HG03159 (cell line): ENCODE data around the gene TFCP2.

Experiments
- ATAC-seq: cut with Tn5 transposase; IDR thresholded peaks from one replicate; pipeline ENCODE4 v1.9.1; 2021; ENCODE audit warnings: mild to moderate bottlenecking, moderate library complexity; ENCODE audit not compliant: unreplicated experiment

TFCP2 gene

DNA sequence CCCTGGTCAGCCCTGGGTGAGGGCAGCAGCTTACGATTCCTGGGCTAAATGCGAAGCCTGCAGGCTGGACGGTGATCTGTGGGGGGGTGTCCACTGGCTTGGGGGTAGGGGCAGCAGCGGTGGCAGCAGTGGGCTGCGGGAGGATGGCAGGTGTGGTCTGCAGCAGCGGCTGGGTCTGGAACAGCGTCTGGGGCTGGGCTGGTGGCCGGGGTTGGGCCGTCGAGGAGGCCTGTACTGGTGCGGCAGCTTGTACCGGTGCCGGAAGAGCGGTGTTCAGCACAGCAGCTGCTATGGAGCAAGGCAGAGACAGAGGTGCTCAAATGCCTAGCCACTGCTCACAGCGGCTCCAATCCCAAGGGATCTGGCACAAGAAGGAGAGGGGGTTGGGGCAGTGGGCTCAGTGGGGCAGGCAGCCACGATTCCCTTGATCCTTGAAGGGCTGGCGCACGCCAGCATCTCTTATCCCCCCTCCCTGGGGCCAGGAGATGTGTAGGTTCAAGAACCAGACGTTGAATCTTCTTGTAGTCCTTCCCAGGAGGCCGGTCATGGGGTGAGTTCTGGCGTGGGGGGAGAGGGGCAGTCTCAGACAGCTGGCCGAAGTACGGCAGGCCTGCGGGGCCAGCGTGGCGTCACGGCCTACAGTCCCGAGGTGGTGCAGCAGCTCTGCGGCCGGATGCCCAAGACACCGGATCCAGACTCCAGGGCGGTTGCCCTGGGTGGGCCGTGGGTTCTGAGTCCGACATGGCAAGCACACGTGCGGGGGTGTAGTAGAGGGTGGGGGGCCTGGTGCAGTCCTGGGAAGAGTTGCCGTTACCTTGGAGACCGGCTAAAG, 25.0 kb upstream of the TFCP2 start:
- no peak for ATAC-seq

DNA sequence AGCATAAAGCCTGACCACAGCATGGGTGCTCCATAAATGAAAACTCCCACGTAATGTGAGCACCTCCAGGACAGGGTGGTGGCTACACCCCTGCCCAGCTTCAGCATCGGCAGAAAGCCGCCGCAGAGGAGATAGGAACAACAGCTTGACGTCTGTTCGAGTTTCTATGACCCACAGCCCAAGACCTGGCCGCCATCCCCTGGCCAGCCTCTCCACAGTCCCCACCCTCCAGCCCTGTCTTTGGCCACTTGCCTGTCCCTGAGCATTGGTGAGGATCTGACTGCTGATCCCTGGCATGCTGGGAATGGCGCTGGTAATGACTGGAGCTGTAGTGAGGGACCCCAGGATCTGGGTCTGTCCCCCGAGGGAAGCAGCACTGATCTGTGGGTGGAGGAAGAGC, 23.6 kb upstream of the TFCP2 start:
- no peak for ATAC-seq

DNA sequence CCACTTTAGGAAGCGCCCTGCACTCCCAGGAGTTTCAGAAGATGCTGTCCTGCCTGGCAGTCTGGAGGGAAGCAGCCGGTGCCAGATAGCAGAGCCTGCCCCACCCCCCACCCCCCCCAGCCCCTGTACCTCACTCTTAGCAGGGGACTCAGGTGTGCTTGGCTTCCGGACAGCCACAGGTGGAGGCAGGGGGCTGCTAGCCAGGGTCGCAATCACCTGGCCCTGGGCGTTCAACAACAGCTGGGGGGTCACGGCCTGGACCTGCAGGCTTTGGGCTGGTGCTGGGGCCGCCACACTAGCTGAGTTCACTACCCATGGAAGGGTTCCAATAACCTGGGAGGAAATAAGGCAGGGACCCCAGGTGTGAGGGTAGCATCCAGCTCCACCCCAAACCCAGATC, 22.9 kb upstream of the TFCP2 start:
- no peak for ATAC-seq

DNA sequence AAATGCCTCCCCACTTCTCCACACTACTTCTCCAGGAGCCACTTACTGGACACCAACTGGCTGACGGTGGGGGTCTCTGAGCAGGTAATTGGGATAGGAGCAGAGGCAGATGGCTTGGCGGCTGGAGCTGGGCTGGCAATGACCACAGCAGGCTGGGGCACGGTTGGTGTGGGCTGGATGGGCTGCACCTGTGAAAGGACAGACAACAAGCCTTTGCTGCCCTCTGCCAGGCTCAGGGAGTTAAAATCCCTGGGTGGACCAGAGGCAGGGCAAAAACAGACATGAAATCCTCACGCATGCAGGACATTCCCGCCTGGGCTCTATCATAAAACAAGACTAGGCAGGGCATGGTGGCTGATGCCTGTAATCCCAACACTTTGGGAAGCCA, 19.3 kb upstream of the TFCP2 start:
- no peak for ATAC-seq

DNA sequence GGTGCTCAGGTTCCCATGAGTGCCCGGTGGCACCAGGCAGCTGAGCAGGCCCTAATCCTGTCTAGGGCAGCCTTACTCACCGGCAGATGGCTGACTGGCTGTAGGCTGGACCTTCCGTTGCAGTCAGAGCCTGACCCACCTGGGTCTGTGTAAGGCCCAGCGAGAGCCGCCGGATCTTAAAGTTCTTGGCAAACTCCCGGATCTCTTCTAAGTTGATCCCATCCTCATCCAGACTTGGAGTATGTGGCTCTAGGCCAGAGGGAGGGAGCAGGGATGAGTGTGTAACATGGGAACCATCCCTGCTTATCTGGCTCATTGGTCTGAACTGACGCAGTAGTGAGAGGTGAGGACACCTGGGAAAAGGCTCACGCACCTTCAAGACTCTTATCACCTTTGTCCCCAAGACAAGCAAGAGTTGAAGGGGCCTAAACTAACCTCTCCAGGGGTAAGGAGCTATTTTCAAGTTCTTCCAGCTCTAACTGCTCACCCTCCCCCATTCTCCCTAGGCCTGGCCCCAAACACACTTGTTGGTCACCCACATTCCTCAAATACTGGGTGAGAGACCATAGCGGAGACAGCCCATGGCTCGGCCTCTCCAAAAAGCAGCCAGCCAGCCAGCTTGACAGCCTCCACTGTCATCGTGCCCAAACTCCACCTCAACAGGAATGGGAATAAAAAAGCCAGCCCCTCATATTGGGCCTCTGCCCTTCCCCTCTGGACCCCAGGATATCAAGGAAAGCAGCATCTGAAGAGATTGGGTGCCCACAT, 18.8 kb upstream of the TFCP2 start:
- ATAC-seq, result no peak

DNA sequence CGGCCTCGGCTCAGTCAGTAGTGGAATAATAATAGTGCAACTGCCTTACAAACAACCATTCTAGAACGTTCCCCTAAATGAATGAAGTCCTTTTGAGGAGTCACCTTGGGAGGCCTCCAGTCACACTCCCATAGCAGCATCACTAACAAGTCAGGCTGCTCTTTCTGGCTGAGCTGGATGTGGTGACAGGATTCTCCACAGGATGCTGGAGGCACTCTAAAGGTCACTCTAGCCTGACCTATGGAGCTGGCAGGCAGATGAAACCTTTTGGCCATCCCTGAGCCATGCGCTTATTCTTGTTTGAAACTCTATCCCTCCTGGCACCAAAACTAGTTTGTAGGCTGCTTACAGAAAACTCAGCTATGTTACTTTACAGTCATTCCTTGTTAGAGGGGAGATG, 17.9 kb upstream of the TFCP2 start:
- ATAC-seq, result no peak

DNA sequence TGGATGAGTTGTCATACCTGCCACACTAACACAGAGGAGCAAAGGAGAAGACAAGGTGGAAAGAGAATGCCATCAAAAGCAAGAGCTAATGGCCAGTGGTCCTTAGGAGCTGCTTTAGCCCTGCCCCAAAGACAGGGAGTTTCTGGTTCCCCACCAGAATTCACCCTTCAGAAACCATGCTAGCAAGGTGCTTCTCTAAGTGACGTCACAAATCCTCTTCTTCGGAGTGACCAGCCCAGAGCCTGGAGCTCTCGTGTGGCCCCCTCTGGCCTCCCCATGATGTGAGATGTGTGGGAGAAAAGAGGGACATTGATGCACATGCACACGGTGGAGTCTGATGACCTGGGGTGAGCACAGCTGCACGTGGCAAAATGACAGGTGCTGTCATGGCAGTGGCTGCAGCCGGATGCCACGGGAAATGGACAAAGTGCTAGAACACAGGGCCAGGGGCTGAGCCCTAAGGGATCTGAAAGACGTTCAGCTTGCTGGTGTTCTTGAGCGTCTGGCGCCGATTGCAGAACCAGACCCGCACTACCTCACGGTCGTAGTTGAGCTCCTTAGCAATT, 16.9 kb upstream of the TFCP2 start:
- no peak for ATAC-seq

DNA sequence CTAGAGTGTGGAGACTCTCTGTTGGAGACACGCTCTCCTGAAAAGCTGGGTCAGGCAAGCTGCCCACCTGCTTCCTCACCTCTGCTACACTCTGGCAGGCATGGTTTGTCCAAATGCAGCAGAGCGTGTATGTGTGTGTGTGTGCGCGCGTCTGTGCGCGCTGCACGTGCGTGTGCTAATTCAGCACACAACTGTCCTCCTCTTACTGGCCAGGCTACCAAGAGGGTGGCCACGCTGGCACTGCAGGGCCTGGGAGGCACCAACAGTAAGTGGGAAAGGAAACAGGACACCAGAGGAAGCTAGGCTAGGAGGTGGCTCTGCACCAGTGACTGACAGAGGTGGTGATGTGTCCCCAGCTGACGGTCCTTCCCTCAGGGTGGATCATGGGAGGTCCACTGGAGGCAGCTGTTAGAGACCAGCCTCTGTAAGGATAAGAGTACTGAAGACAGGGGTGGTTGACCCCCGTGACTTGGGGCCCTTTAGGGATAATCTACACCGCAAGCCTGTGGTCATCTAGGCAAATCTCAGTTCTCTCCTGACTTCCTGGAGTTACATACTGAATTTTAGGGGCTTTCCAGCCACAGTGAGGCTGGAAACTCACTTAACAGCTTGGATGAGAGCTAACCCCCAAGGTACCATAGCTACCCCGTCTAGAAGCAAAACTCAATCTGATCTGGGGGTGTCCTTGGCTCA, 15.6 kb upstream of the TFCP2 start:
- no peak for ATAC-seq

DNA sequence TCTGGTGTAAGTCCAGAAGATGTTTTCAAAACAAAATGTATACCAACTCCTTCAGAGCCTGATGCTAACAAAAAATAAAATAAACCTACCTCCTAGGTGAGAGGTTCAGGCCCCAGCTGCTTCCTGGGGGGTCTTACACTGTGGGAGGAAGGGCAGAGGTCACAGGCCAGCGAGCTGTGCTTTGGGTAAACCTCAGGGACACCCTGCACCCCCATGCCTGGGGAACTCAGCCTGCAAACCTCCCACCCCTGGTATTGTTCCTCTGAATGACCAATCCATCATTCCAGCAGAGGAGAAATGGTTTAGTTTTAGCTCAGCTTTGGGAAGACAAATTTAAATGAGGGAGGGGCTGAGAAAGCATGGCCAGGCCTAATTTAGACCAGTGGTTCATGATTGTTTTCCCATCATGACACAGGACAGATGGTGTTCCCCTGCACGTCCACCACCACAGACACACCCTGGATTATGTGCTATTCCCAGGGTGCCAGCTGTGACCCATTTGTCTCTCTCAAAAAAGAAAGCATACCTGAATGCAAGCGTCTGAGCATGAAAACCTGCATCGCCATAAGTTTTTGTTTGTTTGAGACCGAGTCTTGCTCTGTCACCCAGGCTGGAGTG, 14.5 kb upstream of the TFCP2 start:
- no peak for ATAC-seq

GRCh38 chr12:51186465-51187085, 13.6 kb upstream of the TFCP2 start:
- no peak for ATAC-seq

DNA sequence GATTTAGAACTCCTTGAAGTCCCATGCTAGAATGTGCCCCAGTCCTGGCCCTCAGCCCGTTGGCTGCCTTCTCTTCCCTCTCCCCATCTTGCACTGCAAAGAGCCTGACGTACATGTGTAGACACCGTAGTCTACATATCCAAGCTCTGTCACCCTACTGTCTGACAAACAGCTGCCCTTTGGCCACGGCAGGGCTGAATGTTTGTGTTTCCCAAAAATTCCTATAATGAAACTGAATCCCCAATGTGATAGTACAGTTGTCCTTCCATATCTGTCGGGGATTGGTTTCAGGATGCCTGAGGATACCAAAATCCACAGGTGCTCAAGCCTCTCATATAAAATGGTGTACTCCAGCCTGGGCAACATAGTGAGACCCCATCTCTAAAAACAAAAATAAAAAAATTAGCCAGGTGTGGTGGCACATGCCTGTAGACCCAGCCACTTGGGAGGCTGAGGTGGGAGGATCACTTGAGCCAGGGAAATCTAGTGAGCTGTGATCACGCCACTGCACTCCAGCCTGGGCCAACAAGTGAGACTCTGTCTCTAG, 12.3 kb upstream of the TFCP2 start:
- no peak for ATAC-seq

- no peak for ATAC-seq
These were observed 10.9 kb upstream of the TFCP2 start for GRCh38 chr12:51183816-51184215.

DNA sequence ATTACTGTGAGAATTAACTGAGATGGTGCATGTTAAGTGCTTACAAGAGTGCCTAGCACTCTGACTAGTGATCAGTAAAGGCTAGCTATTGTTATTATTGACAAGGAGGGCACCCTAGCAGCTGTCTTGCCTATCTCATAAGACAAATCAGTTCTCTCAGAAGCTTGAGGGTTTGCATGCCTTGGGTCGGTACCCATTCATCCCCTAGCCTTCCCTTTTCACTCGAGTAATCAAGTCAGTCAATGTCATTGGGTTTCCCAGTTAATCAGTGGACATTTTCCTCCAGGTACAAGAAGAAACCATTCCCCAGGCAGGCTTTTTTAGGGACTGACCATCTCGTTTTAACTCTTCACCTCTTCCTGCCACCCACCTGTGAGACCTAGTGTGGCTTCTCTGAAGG, 10.4 kb upstream of the TFCP2 start:
- no peak for ATAC-seq

DNA sequence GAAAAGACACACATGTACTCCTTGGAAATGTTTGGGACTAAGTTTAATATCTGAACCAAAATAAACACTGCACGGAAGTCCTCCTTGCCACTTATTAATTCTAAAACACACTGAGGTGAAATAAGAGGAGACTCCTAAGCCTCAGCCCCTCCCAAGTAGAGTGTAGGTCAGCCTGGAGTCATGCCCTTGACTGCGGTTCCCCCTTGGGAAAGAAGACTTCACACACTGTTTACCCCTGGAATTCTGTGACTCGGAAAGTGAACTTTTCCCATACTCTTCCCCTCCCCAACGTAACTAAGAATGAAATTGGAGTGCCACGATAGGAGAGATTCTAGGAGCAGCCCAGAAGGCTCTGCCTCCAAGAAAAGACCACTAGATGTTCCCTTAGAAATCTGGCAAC, 8.6 kb upstream of the TFCP2 start:
- no peak for ATAC-seq

- ATAC-seq, result no peak
These were observed 5.0 kb upstream of the TFCP2 start for GRCh38 chr12:51177897-51178296.

DNA sequence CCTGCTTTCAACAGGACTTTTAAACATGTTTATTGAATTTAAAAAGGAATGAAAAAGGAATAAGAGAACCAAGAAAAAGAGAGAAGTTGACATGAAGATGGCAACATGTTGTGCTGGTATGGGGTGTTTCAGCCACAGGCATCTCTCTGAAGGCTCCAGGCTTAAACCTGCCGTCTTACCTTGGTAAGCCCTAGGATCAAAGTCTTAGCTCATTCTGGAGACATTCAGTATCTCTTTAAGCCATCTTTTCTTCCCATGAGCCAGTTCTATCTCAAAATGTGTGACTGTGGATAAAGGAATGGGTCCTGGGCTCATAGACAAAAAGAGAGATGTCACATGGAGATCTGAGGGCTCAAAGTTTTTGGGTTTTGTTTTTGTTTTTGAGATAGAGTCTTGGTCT, 1.6 kb upstream of the TFCP2 start:
- no peak for ATAC-seq

DNA sequence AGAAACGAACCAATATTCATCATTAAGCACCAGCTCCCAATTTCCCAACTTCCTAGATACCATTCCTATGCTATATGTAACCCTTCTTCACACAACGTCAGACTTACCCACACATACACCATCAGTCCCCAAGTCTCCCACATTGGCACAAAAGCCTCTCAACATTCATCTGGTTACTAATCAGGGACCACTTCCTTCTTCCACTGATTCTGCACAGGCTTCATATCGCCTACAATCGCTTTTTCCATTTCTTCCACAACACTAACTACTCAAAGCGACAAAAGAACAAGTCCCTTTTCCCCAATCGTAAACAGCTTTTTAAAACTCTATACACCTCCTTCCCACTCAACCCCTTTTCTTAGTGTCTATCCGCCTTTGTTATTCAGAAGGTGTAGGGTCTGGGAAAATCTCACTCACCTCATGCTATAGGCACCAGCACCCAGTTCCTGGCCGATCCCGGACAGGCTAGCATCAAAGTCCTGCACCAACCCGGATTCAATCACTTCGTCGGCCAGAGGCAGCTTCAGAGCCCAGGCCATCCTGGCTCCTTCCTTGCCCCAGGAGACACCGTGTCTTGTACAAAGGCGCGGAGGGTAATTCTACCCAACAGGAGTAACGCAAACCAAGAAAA, 936 bp downstream of the TFCP2 start:
- ATAC-seq, result peak; percentile 2

- ATAC-seq, result no peak
These were observed 9.1 kb downstream of the TFCP2 start for GRCh38 chr12:51163795-51164194.

DNA sequence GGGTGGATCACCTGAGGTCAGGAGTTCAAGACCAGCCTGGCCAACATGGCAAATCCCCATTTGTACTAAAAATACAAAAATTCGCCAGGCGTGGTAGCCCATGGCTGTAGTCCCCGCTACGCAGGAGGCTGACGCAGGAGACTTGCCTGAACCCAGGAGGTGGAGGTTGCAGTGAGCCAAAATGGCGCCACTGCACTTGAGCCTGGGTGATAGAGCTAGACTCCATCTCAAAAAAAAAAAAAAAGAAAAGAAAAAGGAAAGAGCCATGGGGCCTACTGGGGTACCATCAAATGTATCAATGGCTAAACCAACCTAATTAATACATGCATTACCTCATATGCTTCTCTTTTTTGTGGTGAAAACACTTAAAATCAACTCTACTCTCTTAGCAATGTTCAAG, 10.7 kb downstream of the TFCP2 start:
- ATAC-seq, result no peak
